Stomach (tissue), 4 donors: ENCODE results near the gene NOXA1.

Experiments
- CTCF ChIP-seq, 7 experiments: fragments of 450-650 bp in 4 of 7; fragments of 200-600 bp in 3 of 7; sonication (generic) in 3 of 7; IDR thresholded peaks; one replicate each; pipeline ENCODE4 v1.5.1; 2016 to 2019; ENCODE audit warnings: antibody characterized with exemption in 7 of 7, control low read depth in 2 of 7, mild to moderate bottlenecking in 1 of 7
- POLR2A ChIP-seq, 4 donors: fragments of 450-650 bp; IDR thresholded peaks; one replicate each; pipeline ENCODE4 v1.6.1; 2016; ENCODE audit warnings: antibody characterized with exemption in 4 of 4, control low read depth in 2 of 4, mild to moderate bottlenecking in 1 of 4, moderate library complexity in 1 of 4

- TF ChIP-seq CTCF (IDR thresholded peaks at IDR 0.05) (no peak), POLR2A (IDR thresholded peaks at IDR 0.05) (no peak)
These were observed 18.2 kb downstream of the NOXA1 start, which contains the start of gene ENTPD8 for GRCh38 chr9:137441289-137441934.
